Stimulated activated CD4-positive, alpha-beta T cell treated with anti-CD3 and anti-CD28 coated beads, Interleukin-1b, Interleukin-23, amount 100 ng/mL, for 4 hours (primary cell): ENCODE data around the gene CCDC82.
A peak's percentile ranks its signal among the peaks of the same experiment; 100 is the strongest.
"Not testable (repeated sequence)": the region's sequence is repeated elsewhere in the genome, so short reads cannot be mapped to it uniquely, and the experiment has no call there.

ENCODE experiments used
- DNase-seq, 2 donors: peaks; one replicate each; pipeline ENCODE4 v3.0.0-alpha.2; 2020; ENCODE audit warnings: low read depth in 2 of 2

The CCDC82 gene

DNA sequence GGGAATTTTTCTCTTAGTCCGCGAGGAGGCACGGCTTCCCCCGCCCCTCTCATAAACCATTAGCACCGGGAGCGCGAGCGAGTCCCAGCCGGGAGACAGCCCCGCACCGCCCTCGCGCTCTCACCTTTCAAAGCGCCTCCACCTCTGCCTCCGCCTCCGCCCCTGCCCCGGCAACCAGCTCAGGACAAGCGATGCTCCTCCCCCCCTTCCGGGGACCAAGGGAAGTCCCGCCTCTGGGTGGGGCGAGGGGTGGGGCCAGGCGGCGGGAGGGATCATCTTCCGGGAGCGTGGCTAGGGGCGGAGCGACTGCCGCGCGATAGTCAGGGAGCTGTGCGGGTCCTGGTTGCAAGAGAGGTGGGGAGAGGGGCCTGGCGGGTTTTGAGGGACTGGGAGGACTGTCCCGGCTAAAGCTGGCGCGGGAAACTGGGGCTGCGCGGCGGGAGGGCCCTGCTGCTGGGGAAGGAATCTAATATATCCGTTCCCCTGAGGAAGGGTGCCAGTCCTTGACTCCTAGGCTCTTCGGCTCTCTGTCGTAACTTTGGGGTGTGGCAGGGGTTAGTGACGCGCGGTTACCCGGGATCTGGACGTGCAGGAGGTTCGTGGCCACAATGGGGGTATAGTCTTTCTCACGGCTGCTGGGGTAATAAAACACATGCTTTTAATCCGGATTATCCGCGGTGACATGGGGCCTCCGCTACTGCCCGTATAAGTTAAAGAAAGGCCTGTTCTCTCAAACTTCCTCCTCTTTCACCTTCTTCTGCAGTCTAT lies at the start of gene CCDC82, which contains the start of gene JRKL:
CCDC82 (minus strand) TSS at position 193 of the 768 bp plus-strand sequence. CDS start 5,165 bp downstream, outside the sequence.
JRKL (plus strand) TSS at position 294 of the 768 bp plus-strand sequence. CDS start 637 bp downstream, outside the sequence.
- peak; percentile 98 to 99 for DNase-seq

DNA sequence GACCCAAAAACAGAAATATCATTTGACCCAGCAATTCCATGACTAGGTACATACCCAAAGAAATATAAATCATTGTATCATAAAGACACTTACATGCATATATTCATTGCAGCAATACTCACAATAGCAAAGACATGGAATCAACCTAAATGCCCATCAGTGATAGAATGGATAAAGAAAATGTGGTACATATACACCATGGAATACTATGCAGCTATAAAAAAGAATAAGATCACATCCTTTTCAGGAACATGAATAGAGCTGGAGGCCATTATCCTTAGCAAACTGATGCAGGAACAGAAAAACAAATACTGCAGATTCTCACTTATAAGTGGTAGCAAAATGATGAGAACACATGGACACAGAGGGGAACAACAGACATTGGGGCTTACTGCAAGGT lies 42.9 kb upstream of the CCDC82 start:
- DNase-seq: not testable (repeated sequence)

DNA sequence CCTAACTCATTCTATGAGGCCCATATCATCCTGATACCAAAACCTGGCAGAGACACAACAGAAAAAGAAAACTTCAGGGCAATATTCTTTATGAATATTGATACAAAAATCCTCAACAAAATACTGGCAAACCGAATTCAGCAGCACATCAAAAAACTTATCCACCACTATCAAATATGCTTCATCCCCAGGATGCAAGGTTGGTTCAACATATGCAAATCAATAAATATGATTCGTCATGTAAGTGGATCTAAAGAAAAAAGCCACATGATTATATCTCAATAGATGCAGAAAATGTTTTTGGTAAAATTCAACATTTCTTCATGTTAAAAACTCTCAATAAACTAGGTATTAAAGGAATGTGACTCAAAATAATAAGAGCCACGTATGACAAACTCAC lies 41.0 kb upstream of the CCDC82 start:
- DNase-seq: no peak

DNA sequence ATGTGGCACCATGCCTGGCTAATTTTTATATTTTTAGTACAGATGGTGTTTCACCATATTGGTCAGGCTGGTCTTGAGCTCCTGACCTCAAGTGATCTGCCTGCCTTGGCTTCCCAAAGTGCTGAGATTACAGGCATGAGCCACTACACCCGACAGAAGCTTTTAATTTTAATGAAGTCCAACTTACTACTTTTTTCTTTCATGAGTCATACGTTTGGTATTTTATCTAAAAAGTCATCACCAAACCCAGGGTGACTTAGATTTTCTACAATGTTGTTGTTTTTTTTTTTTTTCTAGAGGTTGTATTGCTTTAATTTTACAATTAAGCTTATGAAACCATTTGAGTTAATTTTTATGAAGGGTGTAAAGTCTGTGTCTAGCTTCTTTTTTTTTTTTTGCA lies 35.0 kb upstream of the CCDC82 start:
- DNase-seq: no peak

DNA sequence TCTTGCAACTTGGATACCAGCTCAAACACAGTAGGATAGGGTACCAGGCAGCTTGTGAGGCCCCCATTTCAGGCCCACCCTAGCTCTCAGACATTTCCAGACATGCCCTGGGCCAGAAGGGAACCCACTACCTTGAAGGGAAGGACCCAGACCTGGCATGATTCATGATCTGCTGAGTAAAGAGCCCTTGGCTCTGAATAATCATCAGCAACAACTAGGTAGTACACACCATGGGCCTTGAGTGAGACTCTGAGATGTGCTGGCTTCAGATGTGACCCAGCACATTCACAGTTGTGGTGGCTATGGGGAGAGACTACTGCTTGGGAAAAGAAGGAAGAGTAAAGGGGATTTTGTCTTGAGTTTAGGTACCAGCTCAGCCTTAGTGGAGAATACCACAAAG lies 23.7 kb upstream of the CCDC82 start:
- DNase-seq: no peak

DNA sequence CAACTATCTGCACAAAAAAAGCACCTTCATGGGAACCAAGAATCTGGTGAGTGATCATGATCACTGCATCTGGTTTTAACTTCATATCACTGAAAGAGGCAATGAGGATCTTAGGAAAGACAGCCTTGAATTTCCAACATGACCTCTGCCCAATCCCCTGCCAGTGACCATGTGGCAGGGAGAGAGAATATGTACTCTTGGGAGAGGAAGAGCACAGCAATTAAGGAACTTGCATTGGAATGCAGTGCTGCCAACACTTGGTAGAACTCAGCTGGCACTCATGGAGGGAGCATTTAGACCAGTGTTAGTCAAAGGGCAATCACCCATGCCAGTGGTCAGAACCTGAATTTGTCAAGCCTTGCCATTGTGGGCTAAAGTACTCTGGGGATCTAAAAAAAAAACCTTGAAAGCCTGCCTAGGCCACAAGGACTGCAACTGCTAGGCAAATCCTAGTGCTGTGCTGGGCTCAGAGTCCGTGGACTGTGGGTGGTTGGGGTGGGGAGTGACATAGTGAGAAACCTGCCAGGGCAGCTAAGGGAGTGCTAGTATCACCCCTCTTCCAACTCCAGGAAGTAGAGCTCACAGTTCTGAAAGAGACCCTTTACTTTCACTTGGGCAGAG lies 23.2 kb upstream of the CCDC82 start:
- DNase-seq: no peak

DNA sequence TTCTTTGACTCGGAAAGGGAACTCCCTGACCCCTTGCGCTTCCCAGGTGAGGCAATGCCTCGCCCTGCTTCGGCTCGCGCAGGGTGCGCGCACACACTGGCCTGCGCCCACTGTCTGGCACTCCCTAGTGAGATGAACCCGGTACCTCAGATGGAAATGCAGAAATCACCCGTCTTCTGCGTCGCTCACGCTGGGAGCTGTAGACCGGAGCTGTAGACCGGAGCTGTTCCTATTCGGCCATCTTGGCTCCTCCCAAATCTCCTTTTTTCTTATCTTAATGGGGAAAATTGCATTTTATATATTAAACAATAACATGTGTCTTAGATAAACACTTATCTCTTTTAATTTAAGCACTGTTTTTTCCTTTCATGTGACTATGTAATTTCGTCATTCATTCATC lies 21.7 kb upstream of the CCDC82 start:
- DNase-seq: not testable (repeated sequence)

DNA sequence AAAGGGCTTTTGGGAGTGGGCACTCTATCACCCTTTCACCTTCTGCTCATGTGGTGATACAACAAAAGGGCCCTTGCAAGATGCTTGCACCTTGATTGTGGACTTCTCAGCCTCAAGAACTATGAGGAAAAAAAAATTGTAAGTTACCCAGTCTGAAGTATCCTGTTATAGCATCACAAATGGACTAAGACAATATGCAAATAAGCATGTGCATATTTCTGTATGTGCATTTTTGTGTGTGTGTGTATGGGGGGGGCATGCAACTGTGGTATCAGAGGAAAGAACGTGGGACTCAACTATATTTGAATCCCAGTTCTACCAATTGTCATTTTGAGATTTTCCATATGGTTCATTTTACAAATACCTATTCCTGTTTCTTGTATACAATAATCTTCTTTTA lies 11.0 kb upstream of the CCDC82 start:
- no peak for DNase-seq

DNA sequence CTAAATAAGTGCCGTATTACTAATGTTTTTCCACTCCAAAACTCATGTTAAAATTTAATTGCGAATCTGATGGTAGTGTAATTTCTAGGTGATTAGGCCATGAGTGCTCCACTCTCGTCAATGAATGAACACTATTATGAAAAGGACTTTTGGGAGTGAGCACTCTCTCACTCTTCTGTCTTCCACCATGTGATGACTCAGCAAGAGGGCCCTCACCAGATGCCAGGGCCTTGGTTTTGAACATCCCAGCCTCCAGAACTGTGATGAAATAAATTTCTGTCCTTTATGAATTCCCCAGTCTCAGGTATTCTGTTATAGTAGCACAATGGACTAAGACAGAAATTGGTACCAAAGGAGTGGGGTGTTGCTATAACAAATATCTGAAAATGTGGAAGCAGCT lies 8.2 kb upstream of the CCDC82 start:
- DNase-seq: no peak

DNA sequence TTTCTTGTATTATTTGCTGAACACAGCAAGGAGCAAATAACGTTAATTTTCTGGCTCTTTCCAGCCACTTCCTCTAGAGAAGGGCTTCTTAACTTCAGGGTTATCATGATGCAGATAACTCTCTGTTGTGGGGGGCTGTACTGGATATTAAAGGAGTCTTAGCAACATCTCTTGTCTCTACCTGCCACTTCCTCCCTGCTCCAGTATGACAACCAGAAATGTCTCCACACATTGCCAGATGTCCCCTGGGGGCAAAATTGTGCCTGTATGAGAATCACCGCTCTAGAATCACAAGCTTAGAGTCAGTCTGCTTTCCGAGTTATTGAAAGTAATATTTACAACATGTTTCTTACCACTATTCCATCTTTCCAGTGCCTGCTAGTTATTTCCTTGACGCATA lies 6.9 kb upstream of the CCDC82 start:
- DNase-seq: no peak

DNA sequence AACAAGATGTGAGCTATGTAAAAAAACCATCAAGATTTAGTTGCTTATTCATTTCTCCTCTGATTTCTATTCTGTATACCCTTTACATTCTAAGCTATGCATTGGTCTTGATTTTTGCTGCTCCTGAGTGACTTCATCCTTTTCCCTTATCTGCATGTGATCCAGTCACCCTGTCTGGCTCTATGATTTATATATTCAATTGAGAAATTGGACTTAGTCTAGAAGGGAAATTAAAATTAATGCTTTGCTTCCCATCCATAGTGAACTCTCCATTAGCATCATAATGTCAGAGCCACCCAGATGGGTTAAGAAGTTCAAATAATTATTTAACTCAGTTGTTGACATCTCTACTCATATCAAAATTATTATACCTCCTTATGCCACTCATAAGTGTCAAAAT lies 5.1 kb upstream of the CCDC82 start:
- no peak for DNase-seq

DNA sequence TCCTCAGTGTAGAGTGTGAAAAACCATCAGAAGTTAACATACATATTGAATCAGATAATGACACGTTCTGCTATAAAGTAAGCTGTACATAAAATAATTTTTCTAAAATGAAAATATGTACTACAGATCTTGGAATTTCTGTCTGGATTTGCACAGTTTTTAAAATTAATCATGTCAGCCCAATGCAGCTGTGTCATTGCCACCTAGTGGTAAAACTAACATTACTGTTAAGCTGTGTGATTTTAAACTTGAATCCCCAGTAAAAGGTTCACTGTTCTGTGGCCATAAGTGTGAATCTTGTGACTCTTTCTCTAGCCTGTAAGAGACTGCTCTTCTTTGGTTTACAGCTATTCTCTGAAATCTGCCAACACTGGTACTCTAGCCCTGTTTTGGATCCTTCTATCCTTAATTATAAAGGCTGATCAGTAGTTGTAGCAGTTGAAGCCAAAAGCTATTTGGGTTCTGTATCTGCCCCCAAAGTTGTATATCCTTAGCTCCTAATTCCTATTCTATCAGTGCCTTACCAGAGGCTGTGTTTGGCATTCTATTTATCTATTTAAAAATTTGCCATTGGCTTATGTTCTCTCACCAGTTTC lies 4.1 kb upstream of the CCDC82 start:
- DNase-seq: no peak

DNA sequence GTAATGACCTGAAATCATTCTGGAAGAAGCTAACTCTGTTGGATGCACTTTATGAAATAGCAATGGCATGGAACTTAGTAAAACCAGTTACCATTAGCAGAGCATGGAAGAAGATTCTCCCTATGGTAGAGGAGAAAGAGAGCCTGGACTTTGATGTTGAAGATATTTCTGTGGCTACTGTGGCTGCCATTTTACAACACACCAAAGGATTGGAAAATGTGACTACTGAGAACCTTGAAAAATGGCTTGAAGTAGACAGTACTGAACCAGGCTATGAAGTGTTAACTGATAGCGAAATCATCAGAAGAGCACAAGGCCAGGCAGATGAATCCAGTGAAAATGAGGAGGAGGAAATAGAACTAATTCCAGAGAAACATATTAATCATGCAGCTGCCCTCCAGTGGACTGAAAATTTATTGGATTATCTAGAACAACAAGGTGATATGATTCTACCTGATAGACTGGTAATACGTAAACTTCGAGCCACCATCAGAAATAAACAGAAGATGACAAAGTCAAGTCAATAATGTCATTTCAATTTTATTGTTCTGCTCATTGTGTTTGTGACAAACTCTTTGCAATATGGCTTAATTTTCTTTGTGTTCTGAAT lies 2.1 kb upstream of the CCDC82 start:
- DNase-seq: no peak

DNA sequence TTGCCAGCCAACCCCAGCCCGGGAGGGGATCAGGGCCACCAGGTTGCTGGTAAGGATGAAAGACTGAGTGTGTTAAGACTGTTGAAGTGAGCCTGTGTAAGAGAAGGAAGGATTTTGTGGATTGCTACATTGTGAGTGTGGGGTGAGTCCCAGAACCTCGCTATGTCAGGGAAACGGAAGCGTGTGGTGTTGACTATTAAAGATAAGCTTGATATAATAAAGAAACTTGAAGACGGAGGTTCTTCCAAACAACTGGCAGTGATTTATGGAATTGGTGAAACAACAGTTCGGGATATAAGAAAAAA lies 728 bp upstream of the CCDC82 start:
- no peak for DNase-seq

DNA sequence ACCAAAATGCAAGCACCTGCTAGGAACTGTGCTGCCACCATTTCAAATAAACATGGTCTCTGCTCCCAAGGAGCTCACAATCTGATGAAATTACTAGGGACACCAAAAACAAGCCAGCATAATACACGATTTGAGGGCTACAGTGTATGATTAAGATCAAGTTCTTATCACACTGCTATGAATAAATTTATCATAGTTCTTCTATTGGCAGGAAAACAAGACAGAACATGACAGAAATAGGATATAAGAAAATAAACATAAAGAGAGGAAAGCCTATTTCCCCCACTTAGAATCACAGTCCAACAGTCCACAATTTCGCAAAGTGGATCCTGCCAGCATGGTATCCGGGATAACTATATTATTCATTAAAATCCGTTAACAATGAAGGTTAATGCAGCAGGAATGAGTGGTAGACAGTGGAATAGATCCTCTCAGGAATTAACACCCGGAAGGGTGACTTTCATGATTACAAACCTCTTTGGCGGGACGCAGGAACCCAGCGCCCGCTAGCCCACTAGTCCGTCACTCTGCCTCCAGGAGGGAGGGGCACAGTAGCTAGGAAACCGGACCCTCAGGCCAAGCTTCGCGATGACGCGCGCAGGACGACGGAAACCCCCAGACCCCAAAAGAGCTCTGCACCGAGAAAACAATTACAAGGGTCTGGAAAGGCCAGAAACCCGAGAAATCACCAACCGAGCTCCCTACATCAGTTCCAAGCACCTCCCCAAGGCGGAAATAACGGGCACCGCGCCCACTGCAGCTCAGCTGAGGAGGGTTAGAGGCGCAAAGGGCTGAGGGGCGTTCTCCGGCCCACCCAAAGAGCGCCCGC lies 607 bp downstream of the CCDC82 start:
- no peak for DNase-seq

DNA sequence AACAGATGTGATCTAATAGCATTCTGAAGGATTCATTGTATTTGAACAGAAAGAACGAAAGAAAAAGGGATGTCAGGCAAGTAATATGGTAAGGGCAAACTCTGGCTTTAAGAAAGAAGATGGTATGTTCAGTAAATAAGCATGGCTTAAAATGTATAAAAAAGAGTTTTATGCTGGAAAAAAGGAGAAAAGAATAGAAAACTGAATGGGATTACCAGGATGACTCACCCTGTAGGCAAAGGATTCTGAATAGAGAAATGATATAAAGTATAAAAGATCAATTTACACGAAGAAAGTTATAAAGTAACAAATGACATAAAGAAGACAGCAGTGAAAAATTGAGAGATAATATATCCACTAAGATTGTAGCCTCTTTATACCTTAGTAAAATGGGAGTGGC lies 4.5 kb downstream of the CCDC82 start:
- no peak for DNase-seq

DNA sequence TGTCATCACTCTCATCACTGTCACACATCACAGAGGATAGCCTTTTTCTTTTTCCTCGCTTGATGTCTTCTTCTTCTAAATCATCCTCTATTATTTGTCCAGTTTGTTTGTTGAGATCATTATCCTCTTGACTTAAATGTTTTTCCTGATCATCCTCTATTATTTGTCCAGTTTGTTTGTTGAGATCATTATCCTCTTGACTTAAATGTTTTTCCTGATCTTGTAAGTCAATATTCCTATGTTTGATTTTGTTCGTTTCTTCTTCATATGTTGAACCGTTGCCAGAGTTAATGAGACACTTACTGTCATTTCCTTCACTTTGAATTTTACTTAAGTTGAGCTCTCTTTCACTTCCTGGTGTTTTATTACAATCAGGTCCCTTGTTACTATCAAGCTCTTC lies 5.6 kb downstream of the CCDC82 start:
- no peak for DNase-seq

DNA sequence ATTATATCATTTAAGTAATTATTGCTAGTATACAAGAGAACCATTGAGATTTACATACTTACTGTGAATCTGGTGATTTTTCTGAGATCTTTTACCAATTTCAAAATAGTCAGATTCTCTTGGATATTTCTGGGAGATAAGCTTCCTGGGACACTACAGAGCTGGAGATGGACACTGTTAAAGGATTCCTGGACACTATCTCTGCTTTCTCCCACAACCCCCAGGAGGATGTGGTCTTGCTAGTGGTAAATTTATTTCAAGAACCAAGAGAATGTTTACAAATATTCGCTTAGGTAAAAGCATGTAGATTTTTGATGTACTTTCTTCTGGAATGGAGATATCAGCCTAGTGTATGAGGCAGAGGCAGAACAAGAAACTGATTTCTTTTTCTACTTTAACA lies 12.9 kb downstream of the CCDC82 start:
- no peak for DNase-seq

DNA sequence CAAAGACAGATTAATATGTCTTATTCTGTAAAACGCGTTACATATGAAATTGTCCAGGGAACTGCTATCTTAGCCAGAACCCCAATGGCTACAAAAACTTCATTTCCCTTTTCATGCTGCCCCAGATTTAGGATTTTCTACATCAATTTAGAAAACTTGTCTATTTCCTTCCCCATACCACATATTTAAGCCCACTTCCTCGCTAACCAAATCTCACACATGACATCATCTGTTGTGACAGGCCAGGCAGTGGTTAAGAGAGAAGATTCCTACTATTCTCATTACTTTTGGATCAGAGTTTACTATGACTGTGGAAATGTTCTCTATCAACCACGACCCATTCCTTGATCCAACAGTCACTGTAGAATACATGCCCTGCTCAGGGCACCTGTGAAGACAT lies 15.9 kb downstream of the CCDC82 start:
- DNase-seq: no peak

DNA sequence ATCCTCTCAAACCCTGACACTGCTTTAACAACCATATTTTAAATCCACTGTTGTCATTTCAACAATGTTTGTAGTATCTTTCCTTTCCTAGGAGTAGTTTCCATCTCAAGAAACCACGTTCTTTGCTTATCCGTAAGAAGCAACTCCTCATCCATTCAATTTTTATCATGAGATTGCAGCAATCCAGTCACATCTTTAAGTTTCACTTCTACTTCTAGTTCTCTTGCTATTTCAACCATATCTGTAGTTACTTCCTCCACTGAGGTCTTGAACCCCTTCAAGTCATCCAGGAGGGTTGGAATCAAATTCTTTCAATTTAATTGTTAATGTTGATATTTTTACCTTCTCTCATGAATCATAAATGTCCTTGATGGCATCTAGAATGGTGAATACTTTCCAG lies 22.4 kb downstream of the CCDC82 start:
- no peak for DNase-seq

DNA sequence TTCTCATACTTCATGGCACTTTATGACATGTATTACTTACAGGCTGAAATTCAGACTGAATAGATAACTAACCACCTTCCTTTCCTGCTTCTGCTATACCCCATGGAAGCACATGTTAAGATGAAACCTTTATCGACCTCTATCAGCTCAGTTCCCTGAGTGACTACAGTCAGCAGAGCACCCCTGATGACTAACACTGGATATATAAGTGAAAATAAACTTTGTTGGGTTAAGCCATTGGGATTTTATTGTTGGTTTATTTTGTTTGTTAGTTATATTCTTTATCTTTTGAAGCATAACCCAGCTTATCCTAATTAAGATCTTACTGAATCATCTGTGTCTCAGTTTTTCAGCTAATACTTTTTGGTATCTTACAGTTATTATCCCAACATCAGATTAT lies 23.7 kb downstream of the CCDC82 start:
- no peak for DNase-seq

DNA sequence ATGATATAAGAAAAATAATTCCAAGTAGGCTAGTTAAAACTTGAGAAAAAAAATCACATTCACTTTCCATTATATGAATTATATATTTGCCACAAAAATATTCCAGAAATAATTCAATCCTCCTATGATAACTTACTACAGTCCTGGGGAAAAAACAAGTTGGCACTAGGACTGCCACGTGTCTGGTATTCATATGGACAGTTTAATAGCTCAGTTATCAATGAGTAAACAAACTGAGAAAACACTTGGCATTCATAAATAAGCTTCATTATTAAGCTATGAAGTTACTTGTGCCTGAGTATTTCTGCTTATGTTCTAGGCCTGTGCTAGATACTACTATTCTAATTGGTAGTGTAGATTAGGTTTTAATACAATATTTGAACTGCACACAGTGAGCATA lies 24.2 kb downstream of the CCDC82 start:
- no peak for DNase-seq
